Suprapubic skin (tissue), 4 donors: ENCODE data around the gene MED4. TPM values are rescaled to one million over a fixed set of nuclear protein-coding genes. Genes with fewer than 3 reads are reported as not detected.

Experiments
- DNase-seq, 2 donors: peaks; one replicate each; pipeline ENCODE4 v3.0.0-alpha.2; 2019; ENCODE audit warnings: low spot score in 2 of 2
- H3K27ac ChIP-seq: fragments of 200-600 bp; sonication (generic); one replicate; pipeline ENCODE4 v1.5.1; 2019
- H3K27me3 ChIP-seq: fragments of 200-600 bp; sonication (generic); one replicate; pipeline ENCODE4 v1.5.1; 2019
- H3K36me3 ChIP-seq: fragments of 200-600 bp; sonication (generic); one replicate; pipeline ENCODE4 v1.5.1; 2019
- H3K4me1 ChIP-seq: fragments of 200-600 bp; sonication (generic); one replicate; pipeline ENCODE4 v1.5.1; 2019
- H3K4me3 ChIP-seq: fragments of 200-600 bp; sonication (generic); one replicate; pipeline ENCODE4 v1.5.1; 2019; ENCODE audit warnings: mild to moderate bottlenecking
- H3K9me3 ChIP-seq: fragments of 200-600 bp; sonication (generic); one replicate; pipeline ENCODE4 v1.5.1; 2019
- CTCF ChIP-seq, 2 donors: fragments of 200-600 bp in 1 of 2; fragments of 450-650 bp in 1 of 2; sonication (generic) in 1 of 2; IDR thresholded peaks; one replicate each; pipeline ENCODE4 v1.5.1; 2016 to 2019; ENCODE audit warnings: antibody characterized with exemption in 2 of 2, mild to moderate bottlenecking in 1 of 2, moderate library complexity in 1 of 2
- EP300 ChIP-seq: sonication (generic); formaldehyde crosslinking; IDR thresholded peaks from one replicate; pipeline ENCODE4 v1.6.1; 2017; ENCODE audit warnings: antibody characterized with exemption
- POLR2A ChIP-seq, 2 donors: fragments of 450-650 bp; IDR thresholded peaks; one replicate each; pipeline ENCODE4 v1.6.1; 2017; ENCODE audit warnings: antibody characterized with exemption in 2 of 2, mild to moderate bottlenecking in 2 of 2, moderate library complexity in 2 of 2
- POLR2AphosphoS5 ChIP-seq, 3 donors: sonication (generic); formaldehyde crosslinking; IDR thresholded peaks; one replicate each; pipeline ENCODE4 v1.6.1; 2017; ENCODE audit warnings: antibody characterized with exemption in 3 of 3
- whole genome bisulfite sequencing: methylation state at CpG from one replicate; pipeline ENCODE4 v1.1.5; 2018; 5-methylcytosine and 5-hydroxymethylcytosine counted together
- total RNA-seq, 4 donors: library from RNA; depleted of rRNA; stranded (reverse); fragments of >200 nt; gene quantifications; one replicate each; pipeline ENCODE4 v1.1.0, GENCODE V29; 2016

The MED4 gene
- total RNA-seq, 4 donors from 2014 or later = 34.7 to 46.3 (median 40.6) TPM

DNA sequence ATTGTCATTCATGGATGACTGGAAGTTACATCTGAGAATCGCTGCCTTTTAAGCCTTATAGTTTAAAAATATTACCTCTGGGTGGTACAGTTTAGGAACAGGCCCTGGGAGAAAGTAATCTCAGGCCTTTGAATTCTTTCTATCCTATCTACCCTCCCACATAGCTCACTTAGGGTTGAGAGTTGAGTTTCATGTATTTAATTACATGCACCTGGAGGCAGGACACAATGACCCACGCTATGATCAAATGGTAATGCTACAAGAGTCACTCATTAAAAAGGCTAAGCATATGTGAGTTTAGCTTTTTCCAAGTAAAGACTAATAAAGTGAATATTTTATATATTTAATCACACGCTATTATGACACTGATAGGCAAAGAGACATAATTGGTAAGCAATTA is 25.3 kb upstream of the MED4 start:
- DNase-seq = no peak
- no peak for TF ChIP-seq POLR2AphosphoS5 (IDR thresholded peaks at IDR 0.05)
- no peak for TF ChIP-seq POLR2A (IDR thresholded peaks at IDR 0.05)
- no peak for TF ChIP-seq CTCF (IDR thresholded peaks at IDR 0.05)
- no peak for TF ChIP-seq EP300
- no peak overlapping the region for H3K27ac ChIP-seq
- no peaks in the 10 kb centered on the region for H3K9me3 ChIP-seq
- H3K4me3 ChIP-seq = no peak overlapping the region
- no peaks in the 10 kb centered on the region for H3K27me3 ChIP-seq
- H3K36me3 ChIP-seq = no peaks in the 10 kb centered on the region
- H3K4me1 ChIP-seq = peaks cover 17% of the 10 kb centered on the region
- 81% methylated on average over 3 of the region's 3 CpGs for WGBS

- Histone ChIP-seq H3K9me3 (no peaks in the 10 kb centered on the region), H3K4me1 (peaks cover 6% of the 10 kb centered on the region), H3K36me3 (no peaks in the 10 kb centered on the region), H3K4me3 (no peak overlapping the region), H3K27ac (no peak overlapping the region), H3K27me3 (no peaks in the 10 kb centered on the region)
- no peak for TF ChIP-seq EP300
- TF ChIP-seq POLR2A (IDR thresholded peaks at IDR 0.05) = no peak
- TF ChIP-seq CTCF (IDR thresholded peaks at IDR 0.05) = no peak
- TF ChIP-seq POLR2AphosphoS5 (IDR thresholded peaks at IDR 0.05) = no peak
- WGBS = 68% methylated on average over 5 of the region's 5 CpGs
- no peak for DNase-seq
Observed at GRCh38 chr13:48118030-48118429, 23.1 kb upstream of the MED4 start.

DNA sequence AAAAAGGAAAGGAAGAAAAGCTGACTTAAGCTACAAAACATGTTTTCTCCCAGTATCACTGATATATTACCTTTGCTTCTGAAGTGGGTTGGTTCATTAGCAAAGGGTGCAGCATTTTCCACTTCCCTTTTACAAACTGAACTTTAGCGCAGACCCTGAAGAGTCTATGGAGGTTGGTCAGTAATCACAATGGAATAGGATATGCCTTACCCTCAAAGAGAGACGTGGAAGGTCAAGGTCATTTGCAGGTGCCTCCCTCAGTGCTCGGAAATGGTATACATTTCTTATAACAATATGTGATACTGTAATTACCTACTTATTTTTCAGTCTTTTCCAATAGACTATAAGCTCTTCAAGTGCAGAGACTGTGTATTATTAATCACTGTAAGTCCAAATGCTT is 21.9 kb upstream of the MED4 start:
- no peak overlapping the region for H3K4me3 ChIP-seq
- peaks cover 3% of the 10 kb centered on the region for H3K4me1 ChIP-seq
- WGBS = 62% methylated on average over 3 of the region's 3 CpGs
- H3K27me3 ChIP-seq = no peaks in the 10 kb centered on the region
- no peaks in the 10 kb centered on the region for H3K36me3 ChIP-seq
- H3K9me3 ChIP-seq = no peaks in the 10 kb centered on the region
- no peak for TF ChIP-seq EP300
- TF ChIP-seq POLR2A (IDR thresholded peaks at IDR 0.05) = no peak
- TF ChIP-seq POLR2AphosphoS5 (IDR thresholded peaks at IDR 0.05) = no peak
- no peak for TF ChIP-seq CTCF (IDR thresholded peaks at IDR 0.05)
- H3K27ac ChIP-seq = no peak overlapping the region
- DNase-seq = no peak

DNA sequence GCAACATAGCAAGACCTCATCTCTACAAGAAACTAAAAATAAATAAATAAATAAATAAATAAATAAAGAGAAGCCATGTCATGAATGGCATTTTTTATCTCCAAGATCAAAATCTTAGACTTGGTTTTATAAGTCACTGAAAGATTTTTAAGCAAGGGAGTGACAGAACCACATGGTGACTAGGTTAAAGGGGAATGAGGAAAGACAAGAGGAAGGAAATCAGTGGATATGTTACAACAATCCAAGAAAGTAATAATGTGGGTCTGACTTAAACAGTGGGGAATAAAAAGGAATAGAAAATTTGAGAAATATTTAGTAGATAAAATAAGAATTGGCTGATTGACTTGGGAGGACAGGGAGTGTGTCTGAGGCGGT is 18.8 kb upstream of the MED4 start:
- Histone ChIP-seq H3K36me3 (no peaks in the 10 kb centered on the region), H3K4me1 (no peaks in the 10 kb centered on the region), H3K27ac (no peak overlapping the region), H3K27me3 (no peaks in the 10 kb centered on the region), H3K4me3 (no peak overlapping the region), H3K9me3 (no peaks in the 10 kb centered on the region)
- no peak for DNase-seq
- TF ChIP-seq CTCF (IDR thresholded peaks at IDR 0.05) (no peak), EP300 (no peak)
- 85% methylated on average over 1 of the region's 1 CpG for WGBS

- Histone ChIP-seq H3K9me3 (no peaks in the 10 kb centered on the region), H3K4me3 (no peak overlapping the region), H3K27me3 (no peaks in the 10 kb centered on the region), H3K4me1 (no peaks in the 10 kb centered on the region), H3K36me3 (no peaks in the 10 kb centered on the region), H3K27ac (no peak overlapping the region)
- no peak for DNase-seq
- TF ChIP-seq EP300 (no peak), CTCF (IDR thresholded peaks at IDR 0.05) (no peak), POLR2AphosphoS5 (IDR thresholded peaks at IDR 0.05) (no peak), POLR2A (IDR thresholded peaks at IDR 0.05) (no peak)
- 67% methylated on average over 5 of the region's 5 CpGs for WGBS
Observed at GRCh38 chr13:48112896-48113755, 18.2 kb upstream of the MED4 start.
